ENCODE results near the gene SYNGAP1.

- no peak for TF ChIP-seq CTCF (conservative IDR thresholded peaks at IDR 0.05)
- no peak for TF ChIP-seq ZFX (IDR thresholded peaks at IDR 0.05)
Observed at GRCh38 chr6:33413241-33414120, 6.4 kb upstream of the SYNGAP1 start.

Data from C4-2B (cell line).